GM12874 (cell line): ENCODE measurements around the gene CEBPA.

Source experiments
- TF ChIP-seq, protein P1 (sequence below): IDR thresholded peaks from 2 replicates; pipeline ENCODE4 v1.5.1; 2011; ENCODE audit warnings: low read depth, mild to moderate bottlenecking, control low read depth, low read length, moderate library complexity; ENCODE audit not compliant: insufficient read depth

CEBPA gene

DNA sequence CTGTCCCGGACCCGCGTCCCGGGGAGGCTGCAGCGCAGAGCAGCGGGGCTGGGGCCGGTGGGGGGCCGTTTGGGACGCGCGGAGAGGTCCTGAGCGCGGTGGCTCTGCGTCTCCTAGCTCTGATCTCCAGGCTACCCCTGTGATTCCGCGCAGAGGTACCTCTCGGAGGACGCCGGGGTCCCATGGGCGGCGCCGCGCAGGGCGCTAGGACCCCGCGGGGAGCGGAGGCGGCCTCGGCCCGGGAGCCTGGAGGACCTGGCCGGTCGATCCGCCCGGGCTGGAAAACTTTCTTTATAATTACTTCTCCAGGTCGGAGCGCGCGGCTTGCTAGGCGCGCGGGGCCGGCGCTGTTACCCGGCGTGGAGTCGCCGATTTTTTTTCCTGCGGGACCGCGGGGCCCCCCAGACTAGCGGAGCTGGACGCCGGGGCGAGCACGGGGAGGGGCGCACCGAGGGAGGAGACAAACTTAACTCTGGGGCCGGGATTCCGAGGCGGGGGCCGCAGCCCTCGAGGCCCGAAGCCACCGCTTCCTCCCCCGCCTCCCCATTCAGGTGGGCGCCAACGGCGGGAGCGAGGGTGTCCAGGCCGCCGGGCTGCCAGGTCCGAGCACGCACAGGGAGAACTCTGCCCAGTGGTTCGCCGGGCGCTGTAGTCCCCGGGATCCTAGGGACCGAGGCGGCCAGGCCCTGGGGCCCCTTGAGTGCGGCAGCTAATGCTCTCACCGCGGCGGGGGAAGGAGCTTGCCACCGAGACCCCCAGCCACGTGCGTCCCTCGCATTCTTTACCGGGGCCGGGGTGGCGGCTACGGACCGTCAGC is 848 bp upstream of the CEBPA start:
- TF ChIP-seq, protein P1, sequence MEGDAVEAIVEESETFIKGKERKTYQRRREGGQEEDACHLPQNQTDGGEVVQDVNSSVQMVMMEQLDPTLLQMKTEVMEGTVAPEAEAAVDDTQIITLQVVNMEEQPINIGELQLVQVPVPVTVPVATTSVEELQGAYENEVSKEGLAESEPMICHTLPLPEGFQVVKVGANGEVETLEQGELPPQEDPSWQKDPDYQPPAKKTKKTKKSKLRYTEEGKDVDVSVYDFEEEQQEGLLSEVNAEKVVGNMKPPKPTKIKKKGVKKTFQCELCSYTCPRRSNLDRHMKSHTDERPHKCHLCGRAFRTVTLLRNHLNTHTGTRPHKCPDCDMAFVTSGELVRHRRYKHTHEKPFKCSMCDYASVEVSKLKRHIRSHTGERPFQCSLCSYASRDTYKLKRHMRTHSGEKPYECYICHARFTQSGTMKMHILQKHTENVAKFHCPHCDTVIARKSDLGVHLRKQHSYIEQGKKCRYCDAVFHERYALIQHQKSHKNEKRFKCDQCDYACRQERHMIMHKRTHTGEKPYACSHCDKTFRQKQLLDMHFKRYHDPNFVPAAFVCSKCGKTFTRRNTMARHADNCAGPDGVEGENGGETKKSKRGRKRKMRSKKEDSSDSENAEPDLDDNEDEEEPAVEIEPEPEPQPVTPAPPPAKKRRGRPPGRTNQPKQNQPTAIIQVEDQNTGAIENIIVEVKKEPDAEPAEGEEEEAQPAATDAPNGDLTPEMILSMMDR: no peak

DNA sequence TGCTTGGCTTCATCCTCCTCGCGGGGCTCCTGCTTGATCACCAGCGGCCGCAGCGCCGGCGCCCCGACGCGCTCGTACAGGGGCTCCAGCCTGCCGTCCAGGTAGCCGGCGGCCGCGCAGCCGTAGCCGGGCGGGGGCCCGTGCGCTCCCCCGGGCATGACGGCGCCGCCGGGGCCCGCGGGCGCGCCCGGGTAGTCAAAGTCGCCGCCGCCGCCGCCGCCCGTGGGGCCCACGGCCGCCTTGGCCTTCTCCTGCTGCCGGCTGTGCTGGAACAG is 497 bp downstream of the CEBPA start:
- TF ChIP-seq, protein P1: no peak

DNA sequence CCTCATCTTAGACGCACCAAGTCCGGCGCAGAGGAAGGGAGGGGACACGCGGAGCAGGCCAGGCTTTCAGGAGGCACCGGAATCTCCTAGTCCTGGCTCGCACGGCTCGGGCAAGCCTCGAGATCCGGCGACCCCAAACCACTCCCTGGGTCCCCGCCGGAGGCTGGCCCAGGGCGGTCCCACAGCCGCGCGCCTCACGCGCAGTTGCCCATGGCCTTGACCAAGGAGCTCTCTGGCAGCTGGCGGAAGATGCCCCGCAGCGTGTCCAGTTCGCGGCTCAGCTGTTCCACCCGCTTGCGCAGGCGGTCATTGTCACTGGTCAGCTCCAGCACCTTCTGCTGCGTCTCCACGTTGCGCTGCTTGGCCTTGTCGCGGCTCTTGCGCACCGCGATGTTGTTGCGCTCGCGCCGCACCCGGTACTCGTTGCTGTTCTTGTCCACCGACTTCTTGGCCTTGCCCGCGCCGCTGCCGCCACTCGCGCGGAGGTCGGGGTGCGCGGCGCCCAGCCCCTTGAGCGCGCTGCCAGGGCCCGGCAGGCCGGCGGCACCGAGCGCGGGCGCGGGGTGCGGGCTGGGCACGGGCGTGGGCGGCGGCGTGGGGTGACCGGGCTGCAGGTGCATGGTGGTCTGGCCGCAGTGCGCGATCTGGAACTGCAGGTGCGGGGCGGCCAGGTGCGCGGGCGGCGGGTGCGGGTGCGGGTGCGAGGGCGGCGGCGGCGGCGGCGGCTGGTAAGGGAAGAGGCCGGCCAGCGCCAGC is 1.0 kb downstream of the CEBPA start:
- TF ChIP-seq, protein P1: no peak

DNA sequence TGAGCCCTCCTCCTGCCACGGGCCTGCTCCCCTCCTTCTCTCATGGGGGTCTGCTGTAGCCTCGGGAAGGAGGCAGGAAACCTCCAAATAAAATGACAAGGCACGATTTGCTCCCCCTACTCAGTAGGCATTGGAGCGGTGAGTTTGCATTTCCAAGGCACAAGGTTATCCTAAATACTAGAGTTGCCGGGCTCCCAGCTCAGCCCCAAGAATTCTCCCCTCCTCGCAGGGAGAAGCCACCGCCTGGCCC is 1.5 kb downstream of the CEBPA start:
- TF ChIP-seq, protein P1: no peak

DNA sequence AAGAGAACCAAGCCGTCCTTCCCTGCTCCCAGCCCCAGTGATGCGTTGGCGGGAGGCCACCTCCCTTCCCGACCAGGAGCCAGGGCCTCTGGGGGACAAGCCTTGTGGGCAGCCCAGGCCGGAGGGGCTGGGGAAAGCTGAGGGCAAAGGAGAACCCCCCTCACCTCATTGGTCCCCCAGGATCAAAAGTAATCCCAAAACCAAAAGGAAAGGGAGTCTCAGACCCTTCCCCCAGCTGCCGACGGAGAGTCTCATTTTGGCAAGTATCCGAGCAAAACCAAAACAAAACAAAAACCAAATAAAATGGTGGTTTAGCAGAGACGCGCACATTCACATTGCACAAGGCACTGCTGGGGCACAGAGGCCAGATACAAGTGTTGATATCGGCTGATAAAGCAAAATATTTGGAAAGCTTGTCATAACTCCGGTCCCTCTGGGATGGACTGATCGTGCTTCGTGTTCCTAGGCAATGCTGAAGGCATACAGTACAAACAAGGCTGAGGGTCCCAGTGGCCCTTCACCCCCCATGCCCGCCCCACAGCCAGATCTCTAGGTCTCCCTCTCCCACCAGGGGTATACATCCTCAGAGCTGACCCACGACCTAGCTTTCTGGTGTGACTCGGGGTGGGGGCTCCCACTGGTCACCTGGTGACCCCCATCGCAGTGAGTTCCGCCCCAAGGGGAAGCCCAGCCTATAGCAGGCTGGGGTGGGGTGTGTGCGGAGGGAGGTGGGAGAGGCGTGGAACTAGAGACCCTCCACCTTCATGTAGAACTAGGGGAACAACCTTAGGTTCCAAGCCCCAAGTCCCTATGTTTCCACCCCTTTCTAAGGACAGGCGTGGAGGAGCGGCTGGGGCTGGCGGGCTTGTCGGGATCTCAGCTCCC is 2.1 kb downstream of the CEBPA start:
- TF ChIP-seq, protein P1: no peak

DNA sequence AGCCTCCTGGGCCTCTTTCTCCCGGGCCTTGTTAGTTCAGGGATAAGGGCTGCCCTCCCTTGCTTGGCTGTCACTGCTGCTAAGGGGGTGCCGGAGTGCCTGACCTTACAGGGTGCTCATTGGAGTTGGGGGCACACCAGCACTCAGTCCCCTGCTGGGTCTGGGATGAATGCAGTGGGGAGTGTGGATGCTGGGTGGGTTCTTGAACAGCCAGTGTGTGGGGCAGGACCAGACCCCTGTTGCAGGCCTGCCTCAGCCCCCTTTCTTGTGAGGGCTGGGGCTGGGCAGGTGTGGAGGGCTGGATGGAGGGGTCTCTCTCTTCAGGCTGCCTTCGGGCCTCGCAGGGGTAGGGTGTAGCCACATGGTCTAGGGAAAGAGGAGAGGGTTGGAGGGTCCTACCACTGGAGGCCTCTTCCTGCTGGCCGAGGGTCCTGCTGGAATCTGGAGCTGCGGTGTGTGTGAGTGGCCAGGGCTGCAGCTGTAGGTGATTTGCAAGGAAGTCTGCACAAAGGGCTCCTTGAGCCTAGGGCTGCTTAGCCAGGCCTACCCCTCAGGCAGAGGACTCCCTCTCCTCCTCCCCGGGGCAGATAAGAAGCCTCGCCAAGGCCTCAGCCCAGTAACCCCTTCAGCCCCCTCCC is 3.2 kb downstream of the CEBPA start:
- TF ChIP-seq, protein P1: no peak

DNA sequence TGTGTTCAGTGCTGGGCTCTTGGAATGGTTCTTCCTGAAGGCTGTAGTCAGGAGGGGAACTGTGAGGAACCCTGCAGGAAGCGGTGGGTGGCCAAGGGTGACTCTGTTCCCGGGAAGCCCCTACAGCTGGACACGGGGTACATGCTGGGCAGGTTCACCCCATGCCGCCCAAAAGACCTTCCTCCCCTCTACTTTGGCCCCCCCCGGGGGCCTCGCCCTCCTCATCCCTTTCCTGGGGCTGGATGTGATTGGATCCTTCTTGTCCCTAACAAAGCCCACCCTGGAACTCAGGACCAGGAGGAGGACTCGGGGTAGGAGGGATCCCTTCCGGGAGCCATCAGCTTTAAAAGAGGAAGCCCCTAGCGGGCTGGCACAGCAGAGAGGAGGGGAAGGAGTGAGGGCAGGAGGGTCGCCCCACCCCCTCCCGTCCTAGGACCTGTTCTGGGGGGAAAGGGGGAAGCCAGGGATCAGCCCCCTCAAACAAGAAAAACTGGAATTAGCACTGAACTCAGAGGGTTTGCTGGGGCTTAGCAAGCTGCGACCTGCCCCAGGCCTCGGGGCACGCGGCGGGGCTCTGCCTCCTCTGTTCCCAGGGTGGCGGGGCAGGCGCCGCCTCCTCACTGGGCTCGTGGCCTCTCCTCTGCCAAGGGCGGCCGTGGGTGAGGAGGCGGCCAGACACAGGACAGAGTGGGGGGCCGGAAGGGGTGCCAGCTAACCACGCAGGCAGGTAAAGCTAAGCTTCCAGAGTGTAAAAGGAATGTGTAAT is 4.0 kb downstream of the CEBPA start:
- TF ChIP-seq, protein P1: no peak
